Liver (tissue), 9 donors: Measurements from ENCODE around the gene TRIM33. TPM values are rescaled to one million over a fixed set of nuclear protein-coding genes. Genes with fewer than 3 reads are reported as not detected.
"Not testable (repeated sequence)": the region's sequence is repeated elsewhere in the genome, so short reads cannot be mapped to it uniquely, and the experiment has no call there.

ENCODE experiments used
- DNase-seq: peaks from one replicate; pipeline ENCODE4 v3.0.0-alpha.2; 2017; ENCODE audit warnings: low spot score
- H3K27ac ChIP-seq, 2 donors: one replicate each; pipeline ENCODE4 v1.7.0; 2013; ENCODE audit warnings: inconsistent platforms in 2 of 2, low read length in 2 of 2, control low read depth in 1 of 2, low read depth in 1 of 2, mild to moderate bottlenecking in 1 of 2
- H3K27me3 ChIP-seq, 4 donors: one replicate each; pipeline versions ENCODE4 v1.6.1 to v1.7.0; 2013; ENCODE audit warnings: low read length in 3 of 4, inconsistent platforms in 1 of 4, mild to moderate bottlenecking in 1 of 4, moderate library complexity in 1 of 4; ENCODE audit not compliant: control insufficient read depth in 4 of 4, insufficient read depth in 4 of 4
- H3K36me3 ChIP-seq, 4 donors: one replicate each; pipeline versions ENCODE4 v1.6.1 to v1.7.0; 2013; ENCODE audit warnings: low read length in 3 of 4, mild to moderate bottlenecking in 3 of 4, low read depth in 1 of 4, moderate library complexity in 1 of 4; ENCODE audit not compliant: control insufficient read depth in 4 of 4, insufficient read depth in 3 of 4
- H3K4me1 ChIP-seq, 4 donors: one replicate each; pipeline versions ENCODE4 v1.6.1 to v1.7.0; 2013; ENCODE audit warnings: low read length in 3 of 4, mild to moderate bottlenecking in 3 of 4, moderate library complexity in 1 of 4; ENCODE audit not compliant: control insufficient read depth in 4 of 4, insufficient read depth in 4 of 4
- H3K4me3 ChIP-seq, 3 donors: one replicate each; pipeline versions ENCODE4 v1.6.1 to v1.7.0; 2013; ENCODE audit warnings: low read length in 3 of 3, control low read depth in 1 of 3, low read depth in 1 of 3, mild to moderate bottlenecking in 1 of 3
- H3K9ac ChIP-seq, 2 donors: one replicate each; pipeline ENCODE4 v1.7.0; 2013; ENCODE audit warnings: low read length in 2 of 2, mild to moderate bottlenecking in 2 of 2, moderate library complexity in 2 of 2, control low read depth in 1 of 2, low read depth in 1 of 2
- H3K9me3 ChIP-seq, 4 donors: one replicate each; pipeline versions ENCODE4 v1.6.1 to v1.7.0; 2013; ENCODE audit warnings: low read length in 3 of 4; ENCODE audit not compliant: control insufficient read depth in 4 of 4
- ATF3 ChIP-seq: IDR thresholded peaks from 2 replicates; pipeline ENCODE4 v1.6.1; 2016; ENCODE audit warnings: antibody characterized with exemption
- CTCF ChIP-seq: fragments of 150-350 bp; IDR thresholded peaks from 2 replicates; pipeline ENCODE4 v1.5.1; 2017; ENCODE audit warnings: improper control_type of control experiment, low read depth, low read length; ENCODE audit not compliant: missing input control
- FOXA1 ChIP-seq: IDR thresholded peaks from 2 replicates; pipeline ENCODE4 v1.6.1; 2016; ENCODE audit warnings: antibody characterized with exemption
- FOXA2 ChIP-seq: IDR thresholded peaks from 2 replicates; pipeline ENCODE4 v1.6.1; 2016; ENCODE audit warnings: antibody characterized with exemption
- GABPA ChIP-seq, 2 donors: IDR thresholded peaks in 1 of 2; conservative IDR thresholded peaks in 1 of 2; 2 replicates each; pipeline ENCODE4 v1.6.1; 2016; ENCODE audit warnings: antibody characterized with exemption in 2 of 2, mild to moderate bottlenecking in 1 of 2, moderate library complexity in 1 of 2
- HNF4A ChIP-seq, 2 donors: conservative IDR thresholded peaks; 2 replicates each; pipeline ENCODE4 v1.6.1; 2016; ENCODE audit warnings: antibody characterized with exemption in 2 of 2, mild to moderate bottlenecking in 2 of 2
- JUND ChIP-seq, 2 donors: IDR thresholded peaks; 2 replicates each; pipeline ENCODE4 v1.6.1; 2016; ENCODE audit warnings: antibody characterized with exemption in 2 of 2
- MAX ChIP-seq: IDR thresholded peaks from 2 replicates; pipeline ENCODE4 v1.6.1; 2016; ENCODE audit warnings: antibody characterized with exemption
- NR2F2 ChIP-seq: IDR thresholded peaks from 2 replicates; pipeline ENCODE4 v1.6.1; 2016; ENCODE audit warnings: antibody characterized with exemption
- RAD21 ChIP-seq, 2 donors: IDR thresholded peaks; 2 replicates each; pipeline ENCODE4 v1.6.1; 2016; ENCODE audit warnings: antibody characterized with exemption in 2 of 2, mild to moderate bottlenecking in 2 of 2
- REST ChIP-seq: IDR thresholded peaks from 2 replicates; pipeline ENCODE4 v1.6.1; 2016; ENCODE audit warnings: antibody characterized with exemption, mild to moderate bottlenecking
- RXRA ChIP-seq, 2 donors: IDR thresholded peaks; 2 replicates each; pipeline ENCODE4 v1.6.1; 2017 to 2018; ENCODE audit warnings: antibody characterized with exemption in 2 of 2, mild to moderate bottlenecking in 1 of 2
- SP1 ChIP-seq: IDR thresholded peaks from 2 replicates; pipeline ENCODE4 v1.6.1; 2018; ENCODE audit warnings: antibody characterized with exemption, mild to moderate bottlenecking
- WGBS: extraction: QIAGEN DNeasy Blood & Tissue Kit; methylation state at CpG from one replicate; pipeline ENCODE4 v1.1.7; 2013; 5-methylcytosine and 5-hydroxymethylcytosine counted together
- polyA plus RNA-seq, 2 donors: library from polyadenylated mRNA; stranded (reverse) in 1 of 2; unstranded in 1 of 2; fragments of 200-250 nt in 1 of 2; fragments of >200 nt in 1 of 2; fragmentation: Nextera tagmentation in 1 of 2; extraction: Ambion mirVana in 1 of 2; gene quantifications; one replicate each; pipeline versions ENCODE4 v1.2.1 to v1.2.3, GENCODE V29; 2013 to 2015
- total RNA-seq, 2 donors: library from RNA; depleted of rRNA; stranded (reverse); fragments of >200 nt; gene quantifications; one replicate each; pipeline ENCODE4 v1.2.3, GENCODE V29; 2014
- donor health status: healthy.
- donor health status: healthy.
- donor health status: healthy.
- donor health status: healthy.
- donor health status: healthy.

The TRIM33 gene
- total and polyA plus RNA-seq, 4 donors = 4.5 to 30.5 (median 16.6) TPM

DNA sequence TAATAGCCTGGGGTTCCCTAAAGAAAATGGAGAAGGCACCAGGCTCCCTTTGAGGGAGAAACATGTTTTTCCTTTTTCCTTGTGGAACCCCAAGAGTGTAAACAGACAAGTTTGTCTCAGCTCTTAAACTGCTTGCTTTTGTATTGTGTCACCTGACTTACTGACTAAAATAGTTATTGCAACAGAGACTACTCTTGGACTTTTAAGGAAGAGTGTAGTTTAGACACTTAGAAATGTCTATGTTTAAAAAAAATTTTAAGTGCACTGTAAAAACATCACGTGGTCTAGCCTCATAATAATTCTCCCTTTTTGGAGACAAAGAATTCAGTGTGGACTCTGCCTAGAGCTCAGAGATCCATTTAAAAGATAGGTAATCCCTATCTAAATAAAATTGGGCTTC lies 141.1 kb downstream of the TRIM33 start:
- TF ChIP-seq NR2F2 (no peak), JUND (IDR thresholded peaks at IDR 0.05) (no peak), HNF4A (conservative IDR thresholded peaks at IDR 0.05) (no peak), REST (no peak), ATF3 (no peak), FOXA2 (no peak), SP1 (no peak), GABPA (IDR thresholded peaks at IDR 0.05 in 1 of 2, conservative IDR thresholded peaks at IDR 0.05 in 1 of 2) (no peak), CTCF (no peak), RXRA (IDR thresholded peaks at IDR 0.05) (no peak), FOXA1 (no peak), MAX (no peak), RAD21 (IDR thresholded peaks at IDR 0.05) (no peak)
- Histone ChIP-seq H3K4me1 (no peaks in the 10 kb centered on the region), H3K4me3 (no peak overlapping the region), H3K36me3 (no peaks in the 10 kb centered on the region), H3K27me3 (no peaks in the 10 kb centered on the region), H3K9ac (no peak overlapping the region), H3K9me3 (no peaks in the 10 kb centered on the region), H3K27ac (no peak overlapping the region)
- 53% methylated on average over 1 of the region's 1 CpG for WGBS
- DNase-seq = no peak

DNA sequence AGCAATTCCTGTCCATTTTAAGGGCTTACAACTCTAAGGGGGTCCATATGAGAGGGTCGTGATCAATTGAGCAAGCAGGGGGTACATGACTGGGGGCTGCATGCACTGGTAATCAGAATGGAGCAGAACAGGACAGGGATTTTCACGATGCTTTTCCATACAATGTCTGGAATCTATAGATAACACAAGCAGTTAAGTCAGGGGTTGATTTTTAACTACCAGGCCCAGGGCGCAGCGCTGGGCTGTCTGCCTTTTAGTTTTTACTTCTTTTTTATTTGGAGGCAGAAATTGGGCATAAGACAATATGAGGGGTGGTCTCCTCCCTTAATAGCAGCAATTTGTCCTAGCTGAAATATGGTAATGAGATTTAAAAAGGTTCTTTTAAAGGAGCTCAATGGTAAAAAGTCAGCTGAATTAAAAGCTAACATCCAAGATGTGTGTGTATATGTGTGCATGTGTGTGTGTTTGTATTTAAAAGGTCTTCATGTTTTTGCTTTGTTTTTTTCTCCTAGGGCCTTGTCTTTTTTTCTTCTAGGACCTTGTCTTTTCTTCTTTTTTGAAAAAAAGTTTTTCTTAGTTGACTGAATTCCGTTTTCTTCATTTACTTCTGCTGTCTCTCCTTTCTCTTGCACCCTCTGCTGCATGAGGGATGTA lies 141.6 kb downstream of the TRIM33 start:
- not testable (repeated sequence) for H3K9ac ChIP-seq, H3K4me1 ChIP-seq, H3K36me3 ChIP-seq, DNase-seq, H3K9me3 ChIP-seq, H3K27me3 ChIP-seq, H3K27ac ChIP-seq, H3K4me3 ChIP-seq
- WGBS = 75% methylated on average over 5 of the region's 5 CpGs
